Effector memory CD8-positive, alpha-beta T cell (primary cell): ENCODE data around the gene ZNF607.
"Not testable (repeated sequence)": the region's sequence is repeated elsewhere in the genome, so short reads cannot be mapped to it uniquely, and the experiment has no call there.

Source experiments
- ATAC-seq: fragments of 150-1000 bp; cut with Tn5 transposase; replicated peaks from 2 replicates; pipeline ENCODE4 v1.10.0; 2021; ENCODE audit warnings: mild to moderate bottlenecking, moderate library complexity
- DNase-seq, 3 experiments: peaks; one replicate each; pipeline ENCODE4 v3.0.0; 2021
- H3K27ac Mint-ChIP-seq, 2 donors: one replicate each; pipeline ENCODE4 v1.8.0; 2022; ENCODE audit warnings: mild to moderate bottlenecking in 2 of 2, mixed read lengths in 2 of 2, moderate library complexity in 2 of 2
- H3K27me3 Mint-ChIP-seq, 2 donors: one replicate each; pipeline ENCODE4 v1.8.0; 2022; ENCODE audit warnings: mixed read lengths in 2 of 2
- H3K36me3 Mint-ChIP-seq: one replicate; pipeline ENCODE4 v1.8.0; 2022; ENCODE audit warnings: mild to moderate bottlenecking, moderate library complexity, mixed read lengths; ENCODE audit not compliant: insufficient read depth
- H3K4me1 Mint-ChIP-seq, 2 donors: one replicate each; pipeline ENCODE4 v1.8.0; 2022; ENCODE audit warnings: low read depth in 2 of 2, mixed read lengths in 2 of 2
- H3K4me3 Mint-ChIP-seq, 2 donors: one replicate each; pipeline ENCODE4 v1.8.0; 2022; ENCODE audit warnings: mild to moderate bottlenecking in 2 of 2, mixed read lengths in 2 of 2, moderate library complexity in 2 of 2
- H3K9me3 Mint-ChIP-seq, 2 donors: one replicate each; pipeline ENCODE4 v1.8.0; 2022; ENCODE audit warnings: mixed read lengths in 2 of 2

The ZNF607 gene

GRCh38 chr19:37691881-37692504, 27.6 kb downstream of the ZNF607 start:
- peak; percentile 60 to 67 (median 65) for DNase-seq
- Mint-ChIP-seq H3K27ac (peak overlapping the region; percentile 92 to 94), H3K36me3 (peaks cover 12% of the 10 kb centered on the region), H3K27me3 (no peaks in the 10 kb centered on the region), H3K9me3 (peaks cover 3% of the 10 kb centered on the region in 2 donors), H3K4me1 (peaks cover 7 to 8% of the 10 kb centered on the region in 2 donors), H3K4me3 (peak overlapping the region; percentile 95)
- ATAC-seq, result peak; percentile 96

GRCh38 chr19:37683520-37683919, 36.0 kb downstream of the ZNF607 start:
- Mint-ChIP-seq H3K27ac (no peak overlapping the region), H3K4me3 (no peak overlapping the region), H3K9me3 (peaks cover 7 to 10% of the 10 kb centered on the region in 2 donors), H3K36me3 (peaks cover 5% of the 10 kb centered on the region), H3K27me3 (no peaks in the 10 kb centered on the region), H3K4me1 (no peaks in the 10 kb centered on the region)
- ATAC-seq, result no peak
- no peak for DNase-seq

GRCh38 chr19:37669450-37669914, 50.1 kb downstream of the ZNF607 start:
- DNase-seq (no peak), ATAC-seq (no peak)
- Mint-ChIP-seq H3K4me1 (no peaks in the 10 kb centered on the region), H3K9me3 (peaks cover 2 to 7% of the 10 kb centered on the region in 2 donors), H3K4me3 (no peak overlapping the region), H3K27me3 (no peaks in the 10 kb centered on the region), H3K27ac (no peak overlapping the region), H3K36me3 (no peaks in the 10 kb centered on the region)

- peak overlapping the region; percentile 97 for H3K4me3 Mint-ChIP-seq
- DNase-seq, H3K9me3 Mint-ChIP-seq, ATAC-seq, H3K27ac Mint-ChIP-seq, H3K36me3 Mint-ChIP-seq, H3K27me3 Mint-ChIP-seq: not testable (repeated sequence)
- H3K4me1 Mint-ChIP-seq, result peaks cover 25 to 29% of the 10 kb centered on the region in 2 donors
Measured at GRCh38 chr19:37657157-37657556, 62.4 kb downstream of the ZNF607 start.

GRCh38 chr19:37655689-37656371, 63.7 kb downstream of the ZNF607 start:
- peaks cover 9% of the 10 kb centered on the region for H3K36me3 Mint-ChIP-seq
- peak overlapping the region; percentile 96 to 97 for H3K27ac Mint-ChIP-seq
- H3K27me3 Mint-ChIP-seq, result no peaks in the 10 kb centered on the region
- no peaks in the 10 kb centered on the region for H3K9me3 Mint-ChIP-seq
- H3K4me1 Mint-ChIP-seq, result peaks cover 25 to 29% of the 10 kb centered on the region in 2 donors
- DNase-seq (peak; percentile 68 to 75 (median 69)), ATAC-seq (peak; percentile 79)
- peak overlapping the region; percentile 97 for H3K4me3 Mint-ChIP-seq

- peak; percentile 69 for ATAC-seq
- peak; percentile 59 to 67 (median 64) for DNase-seq
- no peaks in the 10 kb centered on the region for H3K27me3 Mint-ChIP-seq
- no peaks in the 10 kb centered on the region for H3K9me3 Mint-ChIP-seq
- H3K36me3 Mint-ChIP-seq, result peaks cover 13% of the 10 kb centered on the region
- H3K4me3 Mint-ChIP-seq, result peak within 1 kb of the TSS; percentile 97
- H3K27ac Mint-ChIP-seq, result peak within 1 kb of the TSS; percentile 96 to 97
- H3K4me1 Mint-ChIP-seq, result peaks cover 25 to 29% of the 10 kb centered on the region in 2 donors
Measured at GRCh38 chr19:37655301-37655688, 64.3 kb downstream of the ZNF607 start, which contains the start of gene ZFP30. ZFP30 (minus strand) TSS chr19:37655465; CDS start chr19:37647822, 7,643 bp downstream.

GRCh38 chr19:37654629-37655300, 64.8 kb downstream of the ZNF607 start:
- DNase-seq (peak; percentile 1 to 5 (median 1)), ATAC-seq (peak; percentile 7)
- Mint-ChIP-seq H3K27me3 (no peaks in the 10 kb centered on the region), H3K4me1 (peaks cover 25 to 29% of the 10 kb centered on the region in 2 donors), H3K9me3 (no peaks in the 10 kb centered on the region), H3K36me3 (peaks cover 18% of the 10 kb centered on the region), H3K4me3 (peak overlapping the region; percentile 97), H3K27ac (peak overlapping the region; percentile 96 to 97)

- peak overlapping the region; percentile 96 to 97 for H3K27ac Mint-ChIP-seq
- no peaks in the 10 kb centered on the region for H3K9me3 Mint-ChIP-seq
- DNase-seq (no peak), ATAC-seq (no peak)
- H3K4me3 Mint-ChIP-seq, result peak overlapping the region; percentile 97
- no peaks in the 10 kb centered on the region for H3K27me3 Mint-ChIP-seq
- H3K36me3 Mint-ChIP-seq, result peaks cover 25% of the 10 kb centered on the region
- H3K4me1 Mint-ChIP-seq, result peaks cover 25 to 29% of the 10 kb centered on the region in 2 donors
Measured at GRCh38 chr19:37654118-37654517, 65.4 kb downstream of the ZNF607 start.
